Activated T-helper 2 cell treated with anti-CD3 and anti-CD28 coated beads, Interferon-gamma antibody, Interleukin-2, Interleukin-4, amounts not matched to agents 10 μg/mL and 5 μg/mL and 100 μg/mL, durations not matched to agents 14 hours and 24 hours and 36 hours (primary cell): ENCODE data around the gene GNAT1. TPM values are rescaled to one million over a fixed set of nuclear protein-coding genes. Genes with fewer than 3 reads are reported as not detected.

Experiments used
- DNase-seq: peaks from one replicate; pipeline ENCODE4 v3.0.0; 2021; ENCODE audit warnings: low spot score
- H3K27ac Mint-ChIP-seq: one replicate; pipeline ENCODE4 v1.8.0; 2021; ENCODE audit warnings: mixed read lengths
- H3K27me3 Mint-ChIP-seq: one replicate; pipeline ENCODE4 v1.8.0; 2021; ENCODE audit warnings: low read depth, mixed read lengths
- H3K36me3 Mint-ChIP-seq: one replicate; pipeline ENCODE4 v1.8.0; 2021; ENCODE audit warnings: low read depth, mixed read lengths
- H3K4me1 Mint-ChIP-seq: one replicate; pipeline ENCODE4 v1.8.0; 2021; ENCODE audit warnings: low read depth, mixed read lengths
- H3K4me3 Mint-ChIP-seq: one replicate; pipeline ENCODE4 v1.8.0; 2021; ENCODE audit warnings: low read depth, mild to moderate bottlenecking, moderate library complexity, mixed read lengths
- H3K9me3 Mint-ChIP-seq: one replicate; pipeline ENCODE4 v1.8.0; 2021; ENCODE audit warnings: mixed read lengths
- intact Hi-C: fragments of 100-400 bp; cut with micrococcal nuclease; formaldehyde crosslinking; loops from one replicate; pipeline ENCODE4 v1.15.1; 2023
- total RNA-seq: library from RNA; stranded (reverse); gene quantifications from 2 replicates; pipeline ENCODE4 v1.2.3, GENCODE V29; 2022

The GNAT1 gene
- total RNA-seq, 1 donor from 2014 or later, result not detected

DNA sequence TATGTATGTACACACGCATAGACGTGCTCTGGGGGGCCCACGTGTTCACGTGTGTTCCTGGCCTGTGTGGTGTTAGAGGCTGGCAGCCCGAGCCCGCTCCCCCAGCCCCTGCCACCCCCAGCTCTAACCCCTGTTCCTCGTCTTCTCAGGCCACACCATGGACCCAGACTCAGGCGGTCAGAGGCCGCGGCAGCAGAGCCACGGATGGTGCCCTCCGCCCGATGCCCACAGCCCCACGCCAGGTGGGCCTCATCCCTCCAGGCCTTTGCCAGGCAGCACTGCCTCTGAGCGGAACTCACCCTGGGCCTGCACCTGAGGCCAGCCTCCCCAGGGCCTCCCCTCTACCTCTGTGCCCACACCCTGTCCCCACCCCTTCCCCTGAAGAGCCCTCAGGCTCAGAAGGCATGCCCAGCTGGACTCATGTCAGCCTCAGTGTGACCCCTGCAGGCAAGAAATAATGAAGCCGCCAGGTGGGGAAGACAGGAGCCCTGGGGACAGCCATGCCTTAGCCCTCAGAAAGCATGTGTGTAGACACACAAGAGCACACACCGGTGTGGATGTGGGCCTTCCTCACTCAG is 16.4 kb upstream of the GNAT1 start:
- Mint-ChIP-seq H3K36me3 (no peaks in the 10 kb centered on the region), H3K4me1 (peaks cover 3% of the 10 kb centered on the region), H3K9me3 (no peaks in the 10 kb centered on the region), H3K27ac (no peak overlapping the region), H3K4me3 (no peak overlapping the region), H3K27me3 (peaks cover 3% of the 10 kb centered on the region)
- intact Hi-C loops, result no loop called here
- DNase-seq, result no peak

DNA sequence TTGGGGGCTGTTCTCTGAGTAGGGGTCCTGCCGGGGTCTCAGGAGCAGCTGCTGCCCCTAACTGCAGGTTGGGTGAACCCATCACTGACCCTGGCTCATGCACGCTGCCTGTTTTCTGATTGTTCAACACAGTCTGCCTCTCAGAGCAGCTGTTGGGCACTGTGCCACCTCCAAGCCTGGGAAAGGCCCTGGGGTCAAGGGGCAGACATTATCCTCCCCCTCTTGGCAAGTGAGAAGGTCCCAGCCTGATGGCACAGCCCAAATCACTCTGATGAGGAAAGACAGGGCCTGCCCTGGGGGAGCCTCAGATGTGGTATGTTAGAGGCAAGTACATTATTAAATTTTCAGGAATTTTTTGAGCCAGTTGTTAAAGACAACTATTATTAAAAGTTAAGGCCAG is 14.1 kb upstream of the GNAT1 start:
- no peak overlapping the region for H3K27ac Mint-ChIP-seq
- peaks cover 3% of the 10 kb centered on the region for H3K4me1 Mint-ChIP-seq
- intact Hi-C loops, result no loop called here
- no peaks in the 10 kb centered on the region for H3K9me3 Mint-ChIP-seq
- DNase-seq, result no peak
- H3K36me3 Mint-ChIP-seq, result no peaks in the 10 kb centered on the region
- peaks cover 3% of the 10 kb centered on the region for H3K27me3 Mint-ChIP-seq
- no peak overlapping the region for H3K4me3 Mint-ChIP-seq

- Mint-ChIP-seq H3K4me3 (no peak overlapping the region), H3K27ac (no peak overlapping the region), H3K36me3 (no peaks in the 10 kb centered on the region), H3K4me1 (no peaks in the 10 kb centered on the region), H3K9me3 (no peaks in the 10 kb centered on the region), H3K27me3 (peaks cover 3% of the 10 kb centered on the region)
- intact Hi-C loops, result no loop called here
- no peak for DNase-seq
Observed at GRCh38 chr3:50179710-50180109, 11.7 kb upstream of the GNAT1 start.

GRCh38 chr3:50181985-50182384 is 9.4 kb upstream of the GNAT1 start:
- Mint-ChIP-seq H3K27ac (no peak overlapping the region), H3K9me3 (no peaks in the 10 kb centered on the region), H3K4me1 (no peaks in the 10 kb centered on the region), H3K36me3 (no peaks in the 10 kb centered on the region), H3K4me3 (no peak overlapping the region), H3K27me3 (peaks cover 3% of the 10 kb centered on the region)
- intact Hi-C loops, result no loop called here
- DNase-seq, result no peak

DNA sequence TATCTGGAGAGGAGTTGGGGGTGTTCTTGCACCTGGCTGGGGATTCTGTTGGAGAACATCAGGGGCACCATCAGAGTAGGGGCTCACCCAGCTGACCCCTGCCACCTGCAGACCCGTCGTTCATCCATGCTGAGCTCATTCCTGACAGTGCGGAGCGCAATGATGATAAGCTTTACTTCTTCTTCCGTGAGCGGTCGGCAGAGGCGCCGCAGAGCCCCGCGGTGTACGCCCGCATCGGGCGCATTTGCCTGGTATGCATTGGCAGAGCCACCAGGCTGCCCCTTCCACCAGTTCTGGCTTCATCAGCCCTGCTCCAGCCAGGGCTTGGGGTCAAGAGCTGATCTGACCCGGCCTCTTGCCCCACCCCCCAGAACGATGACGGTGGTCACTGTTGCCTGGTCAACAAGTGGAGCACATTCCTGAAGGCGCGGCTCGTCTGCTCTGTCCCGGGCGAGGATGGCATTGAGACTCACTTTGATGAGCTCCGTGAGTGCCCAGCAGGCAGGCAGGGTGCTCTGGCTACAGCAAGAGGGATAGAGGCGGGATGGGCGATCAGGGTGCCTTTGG is 8.8 kb upstream of the GNAT1 start:
- H3K9me3 Mint-ChIP-seq, result no peaks in the 10 kb centered on the region
- DNase-seq, result no peak
- H3K36me3 Mint-ChIP-seq, result no peaks in the 10 kb centered on the region
- intact Hi-C loops, result no loop called here
- H3K27me3 Mint-ChIP-seq, result peaks cover 3% of the 10 kb centered on the region
- no peak overlapping the region for H3K27ac Mint-ChIP-seq
- H3K4me1 Mint-ChIP-seq, result no peaks in the 10 kb centered on the region
- no peak overlapping the region for H3K4me3 Mint-ChIP-seq

GRCh38 chr3:50183755-50184154 is 7.7 kb upstream of the GNAT1 start:
- Mint-ChIP-seq H3K27ac (no peak overlapping the region), H3K27me3 (peaks cover 3% of the 10 kb centered on the region), H3K4me3 (no peak overlapping the region), H3K4me1 (no peaks in the 10 kb centered on the region), H3K36me3 (no peaks in the 10 kb centered on the region), H3K9me3 (no peaks in the 10 kb centered on the region)
- no peak for DNase-seq
- intact Hi-C loops, result no loop called here

- Mint-ChIP-seq H3K9me3 (no peaks in the 10 kb centered on the region), H3K36me3 (no peaks in the 10 kb centered on the region), H3K4me1 (no peaks in the 10 kb centered on the region), H3K27me3 (peaks cover 3% of the 10 kb centered on the region), H3K27ac (no peak overlapping the region), H3K4me3 (no peak overlapping the region)
- intact Hi-C loops, result no loop called here
- DNase-seq, result no peak
Observed at GRCh38 chr3:50184242-50184978, 7.0 kb upstream of the GNAT1 start.

DNA sequence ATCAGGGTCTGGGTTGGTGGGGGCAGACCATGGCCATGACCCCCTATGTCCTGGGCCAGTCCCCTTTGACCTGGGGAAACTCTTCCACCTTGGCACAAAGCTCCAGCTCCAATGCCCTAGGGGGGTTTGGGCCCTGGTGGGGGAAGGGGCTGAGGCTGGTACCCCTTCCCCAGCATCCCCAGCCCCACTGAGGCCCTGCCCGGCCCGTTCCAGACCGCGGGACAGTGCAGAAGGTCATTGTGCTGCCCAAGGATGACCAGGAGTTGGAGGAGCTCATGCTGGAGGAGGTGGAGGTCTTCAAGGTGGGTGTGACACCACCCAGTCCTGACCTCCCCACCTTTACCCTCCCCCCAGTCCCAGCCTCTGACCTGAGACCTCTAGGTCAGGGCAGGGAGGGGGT is 6.2 kb upstream of the GNAT1 start:
- Mint-ChIP-seq H3K36me3 (no peaks in the 10 kb centered on the region), H3K27me3 (no peaks in the 10 kb centered on the region), H3K9me3 (no peaks in the 10 kb centered on the region), H3K4me1 (no peaks in the 10 kb centered on the region), H3K27ac (no peak overlapping the region), H3K4me3 (no peak overlapping the region)
- intact Hi-C loops, result no loop called here
- DNase-seq, result no peak

DNA sequence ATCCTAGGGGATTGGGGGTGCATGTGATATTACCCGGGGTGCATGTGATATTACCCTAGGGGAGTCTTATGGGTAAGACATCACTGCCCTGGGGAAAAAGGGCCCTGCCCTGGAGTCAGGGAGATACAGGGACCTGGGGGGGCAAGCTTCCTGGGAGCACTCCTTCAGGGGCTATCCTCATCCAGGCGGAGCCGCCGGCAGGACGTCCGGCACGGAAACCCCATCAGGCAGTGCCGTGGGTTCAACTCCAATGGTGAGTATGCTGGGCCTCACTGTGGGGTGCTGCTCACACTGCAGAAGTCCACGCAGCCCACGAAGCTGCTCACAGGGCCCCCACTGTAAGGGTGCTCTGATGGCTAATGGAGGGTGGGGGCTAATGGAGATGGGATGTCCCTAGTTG is 5.3 kb upstream of the GNAT1 start:
- H3K4me3 Mint-ChIP-seq, result no peak overlapping the region
- H3K36me3 Mint-ChIP-seq, result no peaks in the 10 kb centered on the region
- no peaks in the 10 kb centered on the region for H3K4me1 Mint-ChIP-seq
- intact Hi-C loops, result no loop called here
- H3K27ac Mint-ChIP-seq, result no peak overlapping the region
- DNase-seq, result no peak
- no peaks in the 10 kb centered on the region for H3K27me3 Mint-ChIP-seq
- H3K9me3 Mint-ChIP-seq, result no peaks in the 10 kb centered on the region

DNA sequence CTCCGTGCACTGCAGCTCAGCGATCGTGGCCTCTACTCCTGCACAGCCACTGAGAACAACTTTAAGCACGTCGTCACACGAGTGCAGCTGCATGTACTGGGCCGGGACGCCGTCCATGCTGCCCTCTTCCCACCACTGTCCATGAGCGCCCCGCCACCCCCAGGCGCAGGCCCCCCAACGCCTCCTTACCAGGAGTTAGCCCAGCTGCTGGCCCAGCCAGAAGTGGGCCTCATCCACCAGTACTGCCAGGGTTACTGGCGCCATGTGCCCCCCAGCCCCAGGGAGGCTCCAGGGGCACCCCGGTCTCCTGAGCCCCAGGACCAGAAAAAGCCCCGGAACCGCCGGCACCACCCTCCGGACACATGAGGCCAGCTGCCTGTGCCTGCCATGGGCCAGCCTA is 3.7 kb upstream of the GNAT1 start:
- intact Hi-C loops, result loop anchor here (2.0 kb wide), 1 partner anchor 67 kb away; no protein-coding TSS in a partner anchor
- Mint-ChIP-seq H3K27me3 (peaks cover 2% of the 10 kb centered on the region), H3K9me3 (no peaks in the 10 kb centered on the region), H3K27ac (no peak overlapping the region), H3K4me3 (no peak overlapping the region), H3K36me3 (no peaks in the 10 kb centered on the region), H3K4me1 (peaks cover 2% of the 10 kb centered on the region)
- DNase-seq, result no peak

DNA sequence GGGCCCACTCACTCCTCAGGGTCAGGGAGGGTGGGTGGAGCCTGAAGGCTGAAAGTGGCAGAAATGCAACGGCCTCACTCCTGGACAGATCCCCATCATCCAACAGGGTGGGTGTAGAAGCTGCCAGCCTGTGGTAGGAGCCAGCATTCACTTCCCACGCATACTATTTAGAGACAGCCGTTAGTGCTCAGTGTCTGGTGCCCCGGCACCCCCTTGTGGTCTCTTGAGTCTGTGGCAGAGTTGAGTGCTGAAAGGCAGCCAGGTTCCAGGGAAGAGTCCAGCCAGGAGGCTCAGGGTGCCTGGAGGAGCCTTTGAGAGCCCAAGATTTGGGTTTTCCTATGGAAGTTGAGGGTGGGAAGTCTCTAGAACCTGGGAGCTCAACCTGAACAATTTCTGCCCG is 2.1 kb upstream of the GNAT1 start:
- peak; percentile 24 for DNase-seq
- no peak overlapping the region for H3K27ac Mint-ChIP-seq
- H3K36me3 Mint-ChIP-seq, result no peaks in the 10 kb centered on the region
- intact Hi-C loops, result loop anchor here (2.0 kb wide), 1 partner anchor 68 kb away; no protein-coding TSS in a partner anchor
- no peak overlapping the region for H3K4me3 Mint-ChIP-seq
- peaks cover 6% of the 10 kb centered on the region for H3K27me3 Mint-ChIP-seq
- peaks cover 2% of the 10 kb centered on the region for H3K4me1 Mint-ChIP-seq
- no peaks in the 10 kb centered on the region for H3K9me3 Mint-ChIP-seq

- Mint-ChIP-seq H3K27ac (no peak overlapping the region), H3K4me3 (no peak overlapping the region), H3K9me3 (no peaks in the 10 kb centered on the region), H3K36me3 (no peaks in the 10 kb centered on the region), H3K4me1 (peaks cover 2% of the 10 kb centered on the region), H3K27me3 (peaks cover 11% of the 10 kb centered on the region)
- no peak for DNase-seq
- intact Hi-C loops, result loop anchor here (2.0 to 10.0 kb wide), 2 partner anchors 69 to 355 kb away; no protein-coding TSS in a partner anchor
Observed at GRCh38 chr3:50189989-50190388, 1.4 kb upstream of the GNAT1 start.

GRCh38 chr3:50192124-50192523 is 714 bp downstream of the GNAT1 start:
- H3K27ac Mint-ChIP-seq, result no peak overlapping the region
- H3K4me3 Mint-ChIP-seq, result no peak overlapping the region
- intact Hi-C loops, result loop anchor here (1.0 to 10.0 kb wide), 3 partner anchors 34 to 353 kb away; no protein-coding TSS in a partner anchor
- no peak for DNase-seq
- no peaks in the 10 kb centered on the region for H3K36me3 Mint-ChIP-seq
- peaks cover 2% of the 10 kb centered on the region for H3K4me1 Mint-ChIP-seq
- no peaks in the 10 kb centered on the region for H3K9me3 Mint-ChIP-seq
- H3K27me3 Mint-ChIP-seq, result peaks cover 18% of the 10 kb centered on the region
